HCT116 (cell line): Measurements from ENCODE around the gene SNX13. TPM values are rescaled to one million over a fixed set of nuclear protein-coding genes. Genes with fewer than 3 reads are reported as not detected.

Experiments
- ATAC-seq: fragments of 200-7000 bp; cut with Tn5 transposase; 2 replicates; pipeline ENCODE4 v1.9.1; 2020; ENCODE audit warnings: mild to moderate bottlenecking, moderate library complexity
- BruUV-seq: library from RNA; stranded (reverse); fragments of 400-500 nt; replicated peaks from 2 replicates; lab custom pipeline; 2021; lab: Mats Ljungman, UMichigan
- CTCF ChIA-PET: fragments of 300-600 bp; sonication (Branson Sonifier 250); formaldehyde crosslinking; loops from one replicate; lab custom pipeline; 2021; ENCODE audit warnings: antibody characterized with exemption; lab: Charles Lee
- POLR2A ChIA-PET: fragments of 300-600, 350-600 bp; sonication (Branson Sonifier 250); formaldehyde crosslinking; loops from one replicate; lab custom pipeline; 2021; ENCODE audit warnings: antibody characterized with exemption; lab: Charles Lee
- RAD21 ChIA-PET, 2 experiments: fragments of 300-600 bp; sonication (Branson Sonifier 250); formaldehyde crosslinking; loops; one replicate each; lab custom pipeline; 2023; ENCODE audit warnings: low total read pairs in 2 of 2; ENCODE audit not compliant: uncharacterized antibody in 2 of 2, unreplicated experiment in 2 of 2, low non-redundant PET in 1 of 2; lab: Charles Lee
- DNase-seq: peaks from one replicate; pipeline ENCODE4 v3.0.0-alpha.2; 2010; ENCODE audit warnings: low read depth, low spot score
- H2AFZ ChIP-seq: fragments of 200-600 bp; shearing (Covaris generic), sonication (generic); 2 replicates; pipeline ENCODE4 v1.6.1; 2017; ENCODE audit warnings: low read depth, mixed run types, mixed read lengths, antibody characterized with exemption, low read length; ENCODE audit not compliant: poor library complexity, severe bottlenecking
- H3K27ac ChIP-seq: 2 replicates; pipeline ENCODE4 v1.5.1; 2012; ENCODE audit warnings: low read depth, low read length
- H3K27me3 ChIP-seq: fragments of 200-600 bp; sonication (generic); 2 replicates; pipeline ENCODE4 v1.6.1; 2016; ENCODE audit warnings: mixed run types, low read length, mixed read lengths; ENCODE audit not compliant: insufficient read depth
- H3K36me3 ChIP-seq, 2 experiments: fragments of 200-500 bp in 1 of 2; fragments of 200-600 bp in 1 of 2; sonication (Bioruptor generic) in 1 of 2; sonication (generic) in 1 of 2; 2 replicates each; pipeline versions ENCODE4 v1.5.1 to v1.6.1; 2014 to 2016; ENCODE audit warnings: low read length in 2 of 2, inconsistent platforms in 1 of 2, mixed read lengths in 1 of 2, mixed run types in 1 of 2; ENCODE audit not compliant: insufficient read depth in 2 of 2, control insufficient read depth in 1 of 2
- H3K4me1 ChIP-seq, 2 experiments: fragments of 200-600 bp in 1 of 2; sonication (generic) in 1 of 2; 2 replicates each; pipeline versions ENCODE4 v1.5.1 to v1.6.1; 2012 to 2017; ENCODE audit warnings: low read length in 2 of 2, inconsistent platforms in 1 of 2, mild to moderate bottlenecking in 1 of 2, mixed read lengths in 1 of 2, mixed run types in 1 of 2, moderate library complexity in 1 of 2; ENCODE audit not compliant: insufficient read depth in 2 of 2, control insufficient read depth in 1 of 2
- H3K4me2 ChIP-seq: fragments of 200-600 bp; sonication (generic); 2 replicates; pipeline ENCODE4 v1.6.1; 2017; ENCODE audit warnings: mixed run types, low read length, mixed read lengths
- H3K4me3 ChIP-seq, 2 experiments: fragments of 200-600 bp in 1 of 2; sonication (generic) in 1 of 2; replicated peaks in 1 of 2; 2 replicates each; pipeline ENCODE4 v1.5.1; 2011 to 2016; ENCODE audit warnings: low read length in 2 of 2, control low read depth in 1 of 2, low read depth in 1 of 2, mild to moderate bottlenecking in 1 of 2, mixed read lengths in 1 of 2, mixed run types in 1 of 2
- H3K79me2 ChIP-seq: fragments of 200-600 bp; sonication (generic); 2 replicates; pipeline ENCODE4 v1.6.1; 2017; ENCODE audit warnings: mild to moderate bottlenecking, mixed run types, low read length, moderate library complexity, mixed read lengths; ENCODE audit not compliant: insufficient read depth
- H3K9ac ChIP-seq: fragments of 200-600 bp; sonication (generic); 2 replicates; pipeline ENCODE4 v1.6.1; 2016; ENCODE audit warnings: low read length, mixed read lengths
- H3K9me2 ChIP-seq: fragments of 200-600 bp; sonication (generic), shearing (Covaris generic); 2 replicates; pipeline ENCODE4 v1.6.1; 2017; ENCODE audit warnings: mixed run types, mild to moderate bottlenecking, moderate library complexity; ENCODE audit not compliant: insufficient read depth
- H3K9me3 ChIP-seq, 2 experiments: fragments of 200-500 bp in 1 of 2; fragments of 200-600 bp in 1 of 2; sonication (Bioruptor generic) in 1 of 2; sonication (generic) in 1 of 2; 2 replicates each; pipeline ENCODE4 v1.6.1; 2014 to 2017; ENCODE audit warnings: low read length in 2 of 2, mixed read lengths in 2 of 2, inconsistent platforms in 1 of 2, low read depth in 1 of 2, mild to moderate bottlenecking in 1 of 2, mixed run types in 1 of 2, moderate library complexity in 1 of 2; ENCODE audit not compliant: control insufficient read depth in 1 of 2, insufficient read depth in 1 of 2
- H4K20me1 ChIP-seq: fragments of 200-600 bp; sonication (generic), shearing (Covaris generic); 2 replicates; pipeline ENCODE4 v1.6.1; 2017; ENCODE audit warnings: mixed run types, mild to moderate bottlenecking, moderate library complexity; ENCODE audit not compliant: insufficient read depth
- EGR1 ChIP-seq: IDR thresholded peaks from 2 replicates; pipeline ENCODE4 v1.6.1; 2012; ENCODE audit warnings: low read depth
- ELF1 ChIP-seq: IDR thresholded peaks from 2 replicates; pipeline ENCODE4 v1.6.1; 2012; ENCODE audit warnings: low read depth, borderline replicate concordance
- EZH2 ChIP-seq: fragments of 200-600 bp; sonication (generic); IDR thresholded peaks from 2 replicates; pipeline ENCODE4 v1.6.1; 2017; ENCODE audit warnings: antibody characterized with exemption, mixed run types
- POLR2AphosphoS5 ChIP-seq: IDR thresholded peaks from 2 replicates; pipeline ENCODE4 v1.6.1; 2011; ENCODE audit warnings: mild to moderate bottlenecking, low read depth, low read length, moderate library complexity
- RAD21 ChIP-seq: IDR thresholded peaks from 2 replicates; pipeline ENCODE4 v1.6.1; 2012; ENCODE audit warnings: low read depth, mild to moderate bottlenecking
- REST ChIP-seq: IDR thresholded peaks from 2 replicates; pipeline ENCODE4 v1.6.1; 2012; ENCODE audit warnings: low read depth
- SIN3A ChIP-seq: IDR thresholded peaks from 2 replicates; pipeline ENCODE4 v1.6.1; 2012; ENCODE audit warnings: low read depth
- YY1 ChIP-seq: IDR thresholded peaks from 2 replicates; pipeline ENCODE4 v1.6.1; 2011; ENCODE audit warnings: low read length, low read depth, moderate library complexity, mild to moderate bottlenecking; ENCODE audit not compliant: insufficient replicate concordance; ENCODE audit errors: extremely low read depth
- ZBTB33 ChIP-seq: IDR thresholded peaks from 2 replicates; pipeline ENCODE4 v1.6.1; 2011; ENCODE audit warnings: mild to moderate bottlenecking, low read length, moderate library complexity; ENCODE audit not compliant: insufficient replicate concordance; ENCODE audit errors: extremely low read depth
- ZNF274 ChIP-seq: fragments of 200-500 bp; sonication (Bioruptor generic); IDR thresholded peaks from 2 replicates; pipeline ENCODE4 v1.6.1; 2014; ENCODE audit warnings: mild to moderate bottlenecking, low read depth, low read length, inconsistent platforms
- intact Hi-C: fragments of 100-400 bp; cut with micrococcal nuclease; formaldehyde crosslinking; loops from 2 replicates; pipeline ENCODE4 v1.10.0; 2022
- total RNA-seq: library from RNA; stranded (reverse); gene quantifications from one replicate; pipeline ENCODE4 v1.2.1, GENCODE V29; 2021; ENCODE audit not compliant: unreplicated experiment

Gene SNX13
- total RNA-seq, 1 experiment from 2014 or later, result 33.4 TPM

GRCh38 chr7:17781491-17782215, 158.6 kb downstream of the SNX13 start:
- no peak for TF ChIP-seq YY1
- no peak for TF ChIP-seq RAD21
- TF ChIP-seq EZH2, result no peak
- TF ChIP-seq SIN3A, result no peak
- BruUV-seq, result no TSS peak
- H3K9me3 ChIP-seq, result no peaks in the 10 kb centered on the region
- H3K27ac ChIP-seq, result no peak overlapping the region
- no peaks in the 10 kb centered on the region for H3K9me2 ChIP-seq
- H3K36me3 ChIP-seq, result no peaks in the 10 kb centered on the region
- H3K79me2 ChIP-seq, result no peaks in the 10 kb centered on the region
- H2AFZ ChIP-seq, result no peak overlapping the region
- H3K27me3 ChIP-seq, result no peaks in the 10 kb centered on the region
- intact Hi-C loops, result no loop called here
- no peak overlapping the region for H3K9ac ChIP-seq
- peak; percentile 64 for ATAC-seq
- ChIA-PET CTCF (no interaction called here), RAD21 (no interaction called here), POLR2A (no interaction called here)
- peaks cover 2 to 4% of the 10 kb centered on the region in 2 experiments; a peak in 1 of 4 replicates for H3K4me1 ChIP-seq
- H4K20me1 ChIP-seq, result 0 out of 2 replicates have a peak, but pooled peaks cover 4% of the 10 kb centered on the region
- H3K4me3 ChIP-seq, result no peak overlapping the region
- H3K4me2 ChIP-seq, result no peak overlapping the region
- DNase-seq, result peak; percentile 12

GRCh38 chr7:17779381-17779780, 160.9 kb downstream of the SNX13 start:
- Histone ChIP-seq H3K4me2 (no peak overlapping the region), H3K9me3 (no peaks in the 10 kb centered on the region), H3K79me2 (no peaks in the 10 kb centered on the region), H3K9me2 (no peaks in the 10 kb centered on the region), H3K36me3 (no peaks in the 10 kb centered on the region), H4K20me1 (0 out of 2 replicates have a peak, but pooled peaks cover 4% of the 10 kb centered on the region), H3K27me3 (no peaks in the 10 kb centered on the region), H3K4me3 (no peak overlapping the region), H2AFZ (no peak overlapping the region), H3K27ac (no peak overlapping the region), H3K9ac (no peak overlapping the region), H3K4me1 (peaks cover 2 to 4% of the 10 kb centered on the region in 2 experiments; a peak in 1 of 4 replicates)
- TF ChIP-seq REST (no peak), ELF1 (no peak), EZH2 (no peak), EGR1 (no peak), RAD21 (no peak), YY1 (no peak), ZNF274 (no peak), POLR2AphosphoS5 (no peak), SIN3A (no peak), ZBTB33 (no peak)
- BruUV-seq, result no TSS peak
- intact Hi-C loops, result no loop called here
- RAD21 ChIA-PET, result no interaction called here
- POLR2A ChIA-PET, result no interaction called here
- CTCF ChIA-PET, result no interaction called here
- no peak for ATAC-seq
- DNase-seq, result no peak
